ENCODE data around the gene CFAP46. TPM values are rescaled to one million over a fixed set of nuclear protein-coding genes. Genes with fewer than 3 reads are reported as not detected.

CFAP46 gene
- total and polyA plus RNA-seq, 2 donors (not counting 1 experiment from before 2014, with no cell fraction given) = 0.07 TPM; not detected in 1

DNA sequence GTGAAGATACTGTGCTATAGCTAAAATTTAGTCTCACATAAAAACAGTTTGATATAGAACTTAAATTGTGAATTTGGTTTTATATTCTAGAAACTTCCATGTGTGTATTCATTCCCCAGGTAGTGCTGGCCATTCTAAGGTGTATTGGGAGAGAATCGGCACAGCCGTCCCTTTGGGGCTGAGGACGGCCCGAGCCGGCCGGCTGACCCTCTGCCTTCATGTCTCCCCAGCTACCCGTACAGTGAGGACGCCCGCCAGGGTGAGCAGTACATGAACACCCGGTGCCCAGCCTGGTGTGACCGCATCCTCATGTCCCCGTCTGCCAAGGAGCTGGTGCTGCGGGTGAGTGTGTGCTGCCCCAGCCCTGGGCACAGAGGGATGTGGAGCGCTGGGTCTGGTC is 164.9 kb downstream of the CFAP46 start:
- Mint-ChIP-seq H3K4me1 (no peaks in the 10 kb centered on the region), H3K27me3 (no peaks in the 10 kb centered on the region), H3K27ac (no peak overlapping the region), H3K4me3 (no peak overlapping the region), H3K9me3 (ENCODE audit: insufficient read depth) (no peaks in the 10 kb centered on the region)
- H3K27me3 ChIP-seq (replicated peaks in 1 of 4; ENCODE audit: control extremely low read depth in 1 of 4, control insufficient read depth in 3 of 4, insufficient read depth in 4 of 4, low read length in 3 of 4) = no peaks in the 10 kb centered on the region
- H3K36me3 ChIP-seq (replicated peaks in 1 of 2; ENCODE audit: control extremely low read depth in 1 of 2, control insufficient read depth in 1 of 2, extremely low read depth in 1 of 2, insufficient read depth in 2 of 2, low read length in 1 of 2) = peaks cover 0 to 35% of the 10 kb centered on the region in 2 experiments
- H3K9me3 ChIP-seq (ENCODE audit: control extremely low read depth in 1 of 3, control insufficient read depth in 2 of 3, insufficient read depth in 1 of 3, low read length in 2 of 3) = peaks cover 0 to 23% (median 0%) of the 10 kb centered on the region in 3 donors
- intact Hi-C loops (cut with micrococcal nuclease) = no loop called here
- H3K4me1 ChIP-seq (ENCODE audit: control insufficient read depth in 2 of 2, insufficient read depth in 2 of 2, low read length in 2 of 2) = no peaks in the 10 kb centered on the region
- H3K9ac ChIP-seq (ENCODE audit: low read length) = no peak overlapping the region
- peaks cover 36% of the 10 kb centered on the region for H4K20me1 ChIP-seq (ENCODE audit: control insufficient read depth, insufficient read depth, low read length, poor library complexity, severe bottlenecking)
- ChIA-PET POLR2A (no interaction called here), CTCF (no interaction called here)
- no peak overlapping the region for H3K4me2 ChIP-seq (replicated peaks; ENCODE audit: low read depth, low read length, poor library complexity, severe bottlenecking)
- H2AFZ ChIP-seq (ENCODE audit: insufficient read depth, low read depth, low read length, poor library complexity, severe bottlenecking) = no peak overlapping the region
- H3K27ac ChIP-seq (ENCODE audit: low read length in 2 of 2) = no peak overlapping the region
- DNase-seq (no peak), ATAC-seq (ENCODE audit: low read depth) (no peak)
- TF ChIP-seq EZH2 (IDR thresholded peaks at IDR 0.05; ENCODE audit: borderline replicate concordance, insufficient read depth, low read depth, low read length, poor library complexity, severe bottlenecking) = no peak
- TF ChIP-seq, protein P1, sequence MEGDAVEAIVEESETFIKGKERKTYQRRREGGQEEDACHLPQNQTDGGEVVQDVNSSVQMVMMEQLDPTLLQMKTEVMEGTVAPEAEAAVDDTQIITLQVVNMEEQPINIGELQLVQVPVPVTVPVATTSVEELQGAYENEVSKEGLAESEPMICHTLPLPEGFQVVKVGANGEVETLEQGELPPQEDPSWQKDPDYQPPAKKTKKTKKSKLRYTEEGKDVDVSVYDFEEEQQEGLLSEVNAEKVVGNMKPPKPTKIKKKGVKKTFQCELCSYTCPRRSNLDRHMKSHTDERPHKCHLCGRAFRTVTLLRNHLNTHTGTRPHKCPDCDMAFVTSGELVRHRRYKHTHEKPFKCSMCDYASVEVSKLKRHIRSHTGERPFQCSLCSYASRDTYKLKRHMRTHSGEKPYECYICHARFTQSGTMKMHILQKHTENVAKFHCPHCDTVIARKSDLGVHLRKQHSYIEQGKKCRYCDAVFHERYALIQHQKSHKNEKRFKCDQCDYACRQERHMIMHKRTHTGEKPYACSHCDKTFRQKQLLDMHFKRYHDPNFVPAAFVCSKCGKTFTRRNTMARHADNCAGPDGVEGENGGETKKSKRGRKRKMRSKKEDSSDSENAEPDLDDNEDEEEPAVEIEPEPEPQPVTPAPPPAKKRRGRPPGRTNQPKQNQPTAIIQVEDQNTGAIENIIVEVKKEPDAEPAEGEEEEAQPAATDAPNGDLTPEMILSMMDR (IDR thresholded peaks at IDR 0.05) = no peak
- no peak overlapping the region for H3K4me3 ChIP-seq (ENCODE audit: control extremely low read depth in 1 of 5, extremely low read depth in 1 of 5, insufficient read depth in 1 of 5, low read depth in 2 of 5, low read length in 4 of 5)
- WGBS (ENCODE audit: insufficient coverage) = 97% methylated on average over 14 of the region's 14 CpGs
- no peaks in the 10 kb centered on the region for H3K79me2 ChIP-seq (ENCODE audit: control insufficient read depth, insufficient read depth, low read length)

DNA sequence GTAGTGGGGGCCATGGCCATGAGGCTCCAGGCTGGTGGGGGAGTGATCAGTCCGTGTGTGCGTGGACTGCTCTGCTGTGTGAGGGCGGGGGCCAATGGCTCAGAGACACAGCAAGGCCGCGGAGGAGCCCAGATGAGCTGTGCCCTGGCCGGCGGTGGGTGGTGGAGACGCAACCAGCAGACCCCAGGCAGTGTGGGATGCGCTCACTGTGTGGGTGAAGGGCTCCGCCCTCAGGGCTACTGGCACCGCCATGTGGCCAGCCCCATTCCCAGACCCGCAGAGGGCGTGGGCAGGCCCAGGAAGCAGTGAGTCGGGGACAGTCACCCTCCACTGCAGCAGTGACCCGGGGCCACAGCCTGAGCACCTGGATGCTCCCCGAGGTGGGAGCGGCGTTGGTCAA is 165.5 kb downstream of the CFAP46 start:
- TF ChIP-seq, protein P1 (IDR thresholded peaks at IDR 0.05) = no peak
- TF ChIP-seq EZH2 (IDR thresholded peaks at IDR 0.05; ENCODE audit: borderline replicate concordance, insufficient read depth, low read depth, low read length, poor library complexity, severe bottlenecking) = no peak
- peaks cover 0 to 35% of the 10 kb centered on the region in 2 experiments for H3K36me3 ChIP-seq (replicated peaks in 1 of 2; ENCODE audit: control extremely low read depth in 1 of 2, control insufficient read depth in 1 of 2, extremely low read depth in 1 of 2, insufficient read depth in 2 of 2, low read length in 1 of 2)
- no peaks in the 10 kb centered on the region for H3K79me2 ChIP-seq (ENCODE audit: control insufficient read depth, insufficient read depth, low read length)
- ChIA-PET CTCF (no interaction called here), POLR2A (no interaction called here)
- no peak overlapping the region for H3K4me3 ChIP-seq (ENCODE audit: control extremely low read depth in 1 of 5, extremely low read depth in 1 of 5, insufficient read depth in 1 of 5, low read depth in 2 of 5, low read length in 4 of 5)
- no peak for ATAC-seq (ENCODE audit: low read depth)
- no peaks in the 10 kb centered on the region for H3K27me3 ChIP-seq (replicated peaks in 1 of 4; ENCODE audit: control extremely low read depth in 1 of 4, control insufficient read depth in 3 of 4, insufficient read depth in 4 of 4, low read length in 3 of 4)
- WGBS (ENCODE audit: insufficient coverage) = 96% methylated on average over 18 of the region's 18 CpGs
- H3K4me1 Mint-ChIP-seq = no peaks in the 10 kb centered on the region
- DNase-seq = no peak
- no peak overlapping the region for H3K27ac ChIP-seq (ENCODE audit: low read length in 2 of 2)
- H3K4me1 ChIP-seq (ENCODE audit: control insufficient read depth in 2 of 2, insufficient read depth in 2 of 2, low read length in 2 of 2) = no peaks in the 10 kb centered on the region
- H2AFZ ChIP-seq (ENCODE audit: insufficient read depth, low read depth, low read length, poor library complexity, severe bottlenecking) = no peak overlapping the region
- no peaks in the 10 kb centered on the region for H3K9me3 Mint-ChIP-seq (ENCODE audit: insufficient read depth)
- peaks cover 0 to 18% (median 0%) of the 10 kb centered on the region in 3 donors for H3K9me3 ChIP-seq (ENCODE audit: control extremely low read depth in 1 of 3, control insufficient read depth in 2 of 3, insufficient read depth in 1 of 3, low read length in 2 of 3)
- H4K20me1 ChIP-seq (ENCODE audit: control insufficient read depth, insufficient read depth, low read length, poor library complexity, severe bottlenecking) = peaks cover 36% of the 10 kb centered on the region
- H3K4me2 ChIP-seq (replicated peaks; ENCODE audit: low read depth, low read length, poor library complexity, severe bottlenecking) = no peak overlapping the region
- intact Hi-C loops (cut with micrococcal nuclease) = no loop called here
- H3K4me3 Mint-ChIP-seq = no peak overlapping the region
- H3K27me3 Mint-ChIP-seq = no peaks in the 10 kb centered on the region
- no peak overlapping the region for H3K27ac Mint-ChIP-seq
- no peak overlapping the region for H3K9ac ChIP-seq (ENCODE audit: low read length)
